Gastrocnemius medialis (tissue), 4 donors: Measurements from ENCODE around the gene SUGT1. TPM values are rescaled to one million over a fixed set of nuclear protein-coding genes. Genes with fewer than 3 reads are reported as not detected.
A peak's percentile ranks its signal among the peaks of the same experiment; 100 is the strongest.
"Not testable (repeated sequence)": the region's sequence is repeated elsewhere in the genome, so short reads cannot be mapped to it uniquely, and the experiment has no call there.

Experiments
- ATAC-seq, 2 donors: fragments of 150-250 bp; one replicate each; pipeline ENCODE4 v1.9.1; 2016
- DNase-seq, 2 donors: peaks; one replicate each; pipeline ENCODE4 v3.0.0-alpha.2; 2019
- H3K27ac ChIP-seq, 4 donors: fragments of 200-600 bp; sonication (generic); 1 replicate in 1 of 4; 2 replicates in 3 of 4; pipeline ENCODE4 v1.5.1; 2016 to 2018; ENCODE audit warnings: mild to moderate bottlenecking in 2 of 4, moderate library complexity in 1 of 4
- H3K27me3 ChIP-seq, 3 donors: fragments of 200-600 bp; sonication (generic) in 2 of 3; 1 replicate in 1 of 3; 2 replicates in 2 of 3; pipeline versions ENCODE4 v1.5.1 to v1.6.0; 2016 to 2019; ENCODE audit warnings: mild to moderate bottlenecking in 1 of 3, moderate library complexity in 1 of 3
- H3K36me3 ChIP-seq, 2 donors: fragments of 200-600 bp; sonication (generic) in 1 of 2; one replicate each; pipeline ENCODE4 v1.5.1; 2017 to 2018
- H3K4me1 ChIP-seq, 2 donors: fragments of 200-600 bp; sonication (generic) in 1 of 2; one replicate each; pipeline ENCODE4 v1.5.1; 2016 to 2017; ENCODE audit warnings: mild to moderate bottlenecking in 2 of 2
- H3K4me3 ChIP-seq, 4 donors: fragments of 200-600 bp; sonication (generic) in 3 of 4; 1 replicate in 1 of 4; 2 replicates in 3 of 4; pipeline ENCODE4 v1.5.1; 2016 to 2019; ENCODE audit warnings: mild to moderate bottlenecking in 2 of 4
- H3K9me3 ChIP-seq, 3 donors: fragments of 200-600 bp; sonication (generic) in 2 of 3; 1 replicate in 1 of 3; 2 replicates in 2 of 3; pipeline ENCODE4 v1.5.1; 2016 to 2019
- CTCF ChIP-seq, 5 experiments: fragments of 450-650 bp in 3 of 5; fragments of 200-600 bp in 2 of 5; sonication (generic) in 2 of 5; IDR thresholded peaks in 4 of 5; conservative IDR thresholded peaks in 1 of 5; 1 replicate in 4 of 5; 2 replicates in 1 of 5; pipeline ENCODE4 v1.5.1; 2016 to 2019; ENCODE audit warnings: antibody characterized with exemption in 5 of 5, mild to moderate bottlenecking in 3 of 5, moderate library complexity in 3 of 5
- POLR2A ChIP-seq, 2 donors: fragments of 450-650 bp; IDR thresholded peaks; one replicate each; pipeline ENCODE4 v1.6.1; 2017; ENCODE audit warnings: antibody characterized with exemption in 2 of 2, mild to moderate bottlenecking in 2 of 2, moderate library complexity in 2 of 2
- in situ Hi-C, 4 donors: fragments of 200-750 bp; cut with MboI; loops; one replicate each; pipeline versions ENCODE4 v1.15.0 to v1.8.0; 2017; ENCODE audit warnings: low sequenced_read_pairs in 4 of 4
- intact Hi-C: fragments of 100-400 bp; cut with DNase I; formaldehyde crosslinking; loops from one replicate; pipeline ENCODE4 v1.15.1; 2023; ENCODE audit warnings: low total_unique reads
- total RNA-seq, 4 donors: library from RNA; depleted of rRNA; stranded (reverse); fragments of >200 nt; gene quantifications; one replicate each; pipeline versions ENCODE4 v1.1.0 to v1.2.3, GENCODE V29; 2016

SUGT1 gene
- total RNA-seq, 4 donors from 2014 or later: 37.5 to 48.5 (median 40.1) TPM

GRCh38 chr13:52615134-52615801, 37.4 kb upstream of the SUGT1 start:
- in situ Hi-C loops (no loop called here), intact Hi-C loops (no loop called here)
- Histone ChIP-seq H3K27ac (no peak overlapping the region), H3K9me3 (no peaks in the 10 kb centered on the region), H3K4me3 (no peak overlapping the region), H3K4me1 (peaks cover 3 to 6% of the 10 kb centered on the region in 2 donors), H3K36me3 (no peaks in the 10 kb centered on the region), H3K27me3 (no peaks in the 10 kb centered on the region)
- DNase-seq: no peak
- ATAC-seq: no peak
- TF ChIP-seq CTCF (IDR thresholded peaks at IDR 0.05 in 4 of 5, conservative IDR thresholded peaks at IDR 0.05 in 1 of 5) (no peak), POLR2A (IDR thresholded peaks at IDR 0.05) (no peak)

- TF ChIP-seq CTCF (IDR thresholded peaks at IDR 0.05 in 4 of 5, conservative IDR thresholded peaks at IDR 0.05 in 1 of 5) (no peak), POLR2A (IDR thresholded peaks at IDR 0.05) (no peak)
- in situ Hi-C loops (no loop called here), intact Hi-C loops (no loop called here)
- peaks cover 3 to 6% of the 10 kb centered on the region in 2 donors for H3K4me1 ChIP-seq
- no peak overlapping the region for H3K4me3 ChIP-seq
- no peaks in the 10 kb centered on the region for H3K36me3 ChIP-seq
- no peaks in the 10 kb centered on the region for H3K9me3 ChIP-seq
- no peaks in the 10 kb centered on the region for H3K27me3 ChIP-seq
- ATAC-seq (no peak), DNase-seq (no peak)
- H3K27ac ChIP-seq: no peak overlapping the region
Measured at GRCh38 chr13:52615812-52616211, 36.8 kb upstream of the SUGT1 start.

GRCh38 chr13:52617070-52618060, 35.3 kb upstream of the SUGT1 start:
- Histone ChIP-seq H3K27ac (peak overlapping the region; percentile 69 to 90 (median 76)), H3K4me1 (peaks cover 3 to 6% of the 10 kb centered on the region in 2 donors), H3K4me3 (peak overlapping the region; percentile 67 to 99 (median 74)), H3K27me3 (no peaks in the 10 kb centered on the region), H3K9me3 (no peaks in the 10 kb centered on the region), H3K36me3 (no peaks in the 10 kb centered on the region)
- intact Hi-C loops (loop anchor here (1.0 kb wide), 2 partner anchors 16 to 35 kb away; partner anchors contain the start of gene SUGT1), in situ Hi-C loops (no loop called here)
- ATAC-seq (peak; percentile 88 to 96), DNase-seq (peak; percentile 42 to 71)
- TF ChIP-seq CTCF (IDR thresholded peaks at IDR 0.05 in 4 of 5, conservative IDR thresholded peaks at IDR 0.05 in 1 of 5) (no peak), POLR2A (IDR thresholded peaks at IDR 0.05) (peak in 1 of 2 donors; percentile 11)

- peaks cover 0 to 35% of the 10 kb centered on the region in 2 donors for H3K36me3 ChIP-seq
- H3K27ac ChIP-seq, DNase-seq, intact Hi-C loops, H3K4me3 ChIP-seq, in situ Hi-C loops, H3K9me3 ChIP-seq, ATAC-seq, H3K4me1 ChIP-seq, H3K27me3 ChIP-seq: not testable (repeated sequence)
Measured at GRCh38 chr13:52631083-52631690, 21.4 kb upstream of the SUGT1 start.
